ENCODE results near the gene DHX16. TPM values are rescaled to one million over a fixed set of nuclear protein-coding genes. Genes with fewer than 3 reads are reported as not detected.

Gene DHX16
- total and polyA plus RNA-seq, 9 of the 15 experiments (the other 6 are each of a cell fraction or from before 2014, with no cell fraction given): 14.6 to 66.1 (median 47.5) TPM

- no peak for TF ChIP-seq ZNF75A (CRISPR knock-in tag; IDR thresholded peaks at IDR 0.05)
- TF ChIP-seq CC2D1A (IDR thresholded peaks at IDR 0.05): no peak
- TF ChIP-seq NUFIP1 (IDR thresholded peaks at IDR 0.05; ENCODE audit: partially characterized antibody): no peak
- no peak for TF ChIP-seq PYGO2 (tag; IDR thresholded peaks at IDR 0.05)
- peak; percentile 69 for TF ChIP-seq HMGXB4 (CRISPR knock-in tag; IDR thresholded peaks at IDR 0.05)
- peak; percentile 29; the same call in 1 of the 2 replicates for TF ChIP-seq SMARCA4 (IDR thresholded peaks at IDR 0.05)
- TF ChIP-seq MCM7 (IDR thresholded peaks at IDR 0.05): no peak
- TF ChIP-seq SMC3 (conservative IDR thresholded peaks at IDR 0.05; ENCODE audit: insufficient read depth, low read depth, low read length): no peak
- peak; percentile 66 for TF ChIP-seq E2F8 (IDR thresholded peaks at IDR 0.05; ENCODE audit: low read depth, partially characterized antibody)
- TF ChIP-seq DLX4 (CRISPR knock-in tag; IDR thresholded peaks at IDR 0.05): no peak
- TF ChIP-seq PHF20 (IDR thresholded peaks at IDR 0.05; ENCODE audit: partially characterized antibody): peak; percentile 21
- TF ChIP-seq LCOR (CRISPR knock-in tag; IDR thresholded peaks at IDR 0.05): peak; percentile 78
- no peak for TF ChIP-seq ZNF133 (CRISPR knock-in tag; IDR thresholded peaks at IDR 0.05)
- peak; percentile 95 to 99 for TF ChIP-seq MAZ (CRISPR knock-in tag; conservative IDR thresholded peaks at IDR 0.05 in 1 of 2, IDR thresholded peaks at IDR 0.05 in 1 of 2)
- no peak for TF ChIP-seq FOXP4 (CRISPR knock-in tag; IDR thresholded peaks at IDR 0.05; ENCODE audit: borderline replicate concordance)
- TF ChIP-seq NFRKB (IDR thresholded peaks at IDR 0.05; ENCODE audit: low read depth): peak; percentile 89; the same call in 1 of the 2 replicates
- TF ChIP-seq PCBP2 (IDR thresholded peaks at IDR 0.05; ENCODE audit: low read depth, low read length, poor library complexity, severe bottlenecking): peak; percentile 71
- TF ChIP-seq KDM1A (IDR thresholded peaks at IDR 0.05): no peak
- TF ChIP-seq PHB2 (IDR thresholded peaks at IDR 0.05; ENCODE audit: low read depth): no peak
- TF ChIP-seq MBD2 (IDR thresholded peaks at IDR 0.05; ENCODE audit: borderline replicate concordance, low read depth): 0 out of 2 replicates have a peak, but pooled peaks have one; percentile 34
- TF ChIP-seq ZNF696 (CRISPR knock-in tag; conservative IDR thresholded peaks at IDR 0.05): 0 out of 2 replicates have a peak, but pooled peaks have one; percentile 71
Measured at GRCh38 chr6:30721198-30722024, 48.6 kb upstream of the DHX16 start (continued).

All from K562 (cell line).